ENCODE data around the gene ITPA.

DNA sequence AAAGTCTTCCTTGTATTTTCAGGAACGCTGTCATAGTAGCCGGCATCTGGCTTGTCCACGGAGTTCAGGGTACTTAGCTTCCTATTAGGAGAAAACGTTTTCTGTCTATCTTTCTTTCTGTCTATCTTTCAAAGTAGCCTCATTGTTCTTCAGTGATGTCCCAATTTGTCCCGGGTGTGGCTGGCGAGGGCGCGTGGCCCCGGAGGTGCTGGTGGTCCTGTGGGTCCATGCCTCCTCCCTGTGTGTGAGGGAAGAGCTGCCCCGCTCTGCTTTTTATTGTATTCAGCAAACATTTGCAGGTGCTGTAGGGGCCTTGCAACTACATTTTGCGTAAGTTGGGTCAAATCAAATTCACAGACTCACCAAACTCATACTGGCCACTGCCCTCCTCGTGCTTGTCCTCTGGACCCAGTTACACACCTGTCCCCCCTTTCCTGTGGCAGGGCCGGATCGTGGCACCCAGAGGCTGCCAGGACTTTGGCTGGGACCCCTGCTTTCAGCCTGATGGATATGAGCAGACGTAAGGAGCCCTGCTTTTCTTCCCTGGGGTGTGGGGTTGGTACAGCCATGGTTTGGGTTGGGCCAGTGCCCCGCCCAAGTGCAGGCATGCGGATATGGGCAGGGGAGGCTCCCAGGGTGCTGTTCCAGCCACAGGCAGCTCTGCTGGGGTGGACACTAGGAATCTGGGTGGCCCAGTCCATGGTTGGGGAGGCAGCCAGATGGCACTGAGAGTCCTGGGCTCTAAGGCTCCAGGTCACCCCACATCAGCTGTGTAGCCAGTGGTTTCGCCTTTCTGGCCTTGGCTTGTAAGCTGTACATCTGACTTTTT lies 12.3 kb downstream of the ITPA start:
- TF ChIP-seq, protein P1, sequence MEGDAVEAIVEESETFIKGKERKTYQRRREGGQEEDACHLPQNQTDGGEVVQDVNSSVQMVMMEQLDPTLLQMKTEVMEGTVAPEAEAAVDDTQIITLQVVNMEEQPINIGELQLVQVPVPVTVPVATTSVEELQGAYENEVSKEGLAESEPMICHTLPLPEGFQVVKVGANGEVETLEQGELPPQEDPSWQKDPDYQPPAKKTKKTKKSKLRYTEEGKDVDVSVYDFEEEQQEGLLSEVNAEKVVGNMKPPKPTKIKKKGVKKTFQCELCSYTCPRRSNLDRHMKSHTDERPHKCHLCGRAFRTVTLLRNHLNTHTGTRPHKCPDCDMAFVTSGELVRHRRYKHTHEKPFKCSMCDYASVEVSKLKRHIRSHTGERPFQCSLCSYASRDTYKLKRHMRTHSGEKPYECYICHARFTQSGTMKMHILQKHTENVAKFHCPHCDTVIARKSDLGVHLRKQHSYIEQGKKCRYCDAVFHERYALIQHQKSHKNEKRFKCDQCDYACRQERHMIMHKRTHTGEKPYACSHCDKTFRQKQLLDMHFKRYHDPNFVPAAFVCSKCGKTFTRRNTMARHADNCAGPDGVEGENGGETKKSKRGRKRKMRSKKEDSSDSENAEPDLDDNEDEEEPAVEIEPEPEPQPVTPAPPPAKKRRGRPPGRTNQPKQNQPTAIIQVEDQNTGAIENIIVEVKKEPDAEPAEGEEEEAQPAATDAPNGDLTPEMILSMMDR (conservative IDR thresholded peaks at IDR 0.05) = no peak
- TF ChIP-seq EZH2 (IDR thresholded peaks at IDR 0.05; ENCODE audit: low read depth) = no peak

Data from PC-9 (cell line).